HCT116 (cell line): Measurements from ENCODE around the gene GRID2. TPM values are rescaled to one million over a fixed set of nuclear protein-coding genes. Genes with fewer than 3 reads are reported as not detected.

Experiments
- ATAC-seq: fragments of 200-7000 bp; cut with Tn5 transposase; 2 replicates; pipeline ENCODE4 v1.9.1; 2020; ENCODE audit warnings: mild to moderate bottlenecking, moderate library complexity
- BruUV-seq: library from RNA; stranded (reverse); fragments of 400-500 nt; replicated peaks from 2 replicates; lab custom pipeline; 2021; lab: Mats Ljungman, UMichigan
- CTCF ChIA-PET: fragments of 300-600 bp; sonication (Branson Sonifier 250); formaldehyde crosslinking; loops from one replicate; lab custom pipeline; 2021; ENCODE audit warnings: antibody characterized with exemption; lab: Charles Lee
- POLR2A ChIA-PET: fragments of 300-600, 350-600 bp; sonication (Branson Sonifier 250); formaldehyde crosslinking; loops from one replicate; lab custom pipeline; 2021; ENCODE audit warnings: antibody characterized with exemption; lab: Charles Lee
- RAD21 ChIA-PET, 2 experiments: fragments of 300-600 bp; sonication (Branson Sonifier 250); formaldehyde crosslinking; loops; one replicate each; lab custom pipeline; 2023; ENCODE audit warnings: low total read pairs in 2 of 2; ENCODE audit not compliant: uncharacterized antibody in 2 of 2, unreplicated experiment in 2 of 2, low non-redundant PET in 1 of 2; lab: Charles Lee
- DNase-seq: peaks from one replicate; pipeline ENCODE4 v3.0.0-alpha.2; 2010; ENCODE audit warnings: low read depth, low spot score
- H2AFZ ChIP-seq: fragments of 200-600 bp; shearing (Covaris generic), sonication (generic); 2 replicates; pipeline ENCODE4 v1.6.1; 2017; ENCODE audit warnings: low read depth, mixed run types, mixed read lengths, antibody characterized with exemption, low read length; ENCODE audit not compliant: poor library complexity, severe bottlenecking
- H3K27ac ChIP-seq: 2 replicates; pipeline ENCODE4 v1.5.1; 2012; ENCODE audit warnings: low read depth, low read length
- H3K27me3 ChIP-seq: fragments of 200-600 bp; sonication (generic); 2 replicates; pipeline ENCODE4 v1.6.1; 2016; ENCODE audit warnings: mixed run types, low read length, mixed read lengths; ENCODE audit not compliant: insufficient read depth
- H3K36me3 ChIP-seq, 2 experiments: fragments of 200-500 bp in 1 of 2; fragments of 200-600 bp in 1 of 2; sonication (Bioruptor generic) in 1 of 2; sonication (generic) in 1 of 2; 2 replicates each; pipeline versions ENCODE4 v1.5.1 to v1.6.1; 2014 to 2016; ENCODE audit warnings: low read length in 2 of 2, inconsistent platforms in 1 of 2, mixed read lengths in 1 of 2, mixed run types in 1 of 2; ENCODE audit not compliant: insufficient read depth in 2 of 2, control insufficient read depth in 1 of 2
- H3K4me1 ChIP-seq, 2 experiments: fragments of 200-600 bp in 1 of 2; sonication (generic) in 1 of 2; 2 replicates each; pipeline versions ENCODE4 v1.5.1 to v1.6.1; 2012 to 2017; ENCODE audit warnings: low read length in 2 of 2, inconsistent platforms in 1 of 2, mild to moderate bottlenecking in 1 of 2, mixed read lengths in 1 of 2, mixed run types in 1 of 2, moderate library complexity in 1 of 2; ENCODE audit not compliant: insufficient read depth in 2 of 2, control insufficient read depth in 1 of 2
- H3K4me2 ChIP-seq: fragments of 200-600 bp; sonication (generic); 2 replicates; pipeline ENCODE4 v1.6.1; 2017; ENCODE audit warnings: mixed run types, low read length, mixed read lengths
- H3K4me3 ChIP-seq, 2 experiments: fragments of 200-600 bp in 1 of 2; sonication (generic) in 1 of 2; replicated peaks in 1 of 2; 2 replicates each; pipeline ENCODE4 v1.5.1; 2011 to 2016; ENCODE audit warnings: low read length in 2 of 2, control low read depth in 1 of 2, low read depth in 1 of 2, mild to moderate bottlenecking in 1 of 2, mixed read lengths in 1 of 2, mixed run types in 1 of 2
- H3K79me2 ChIP-seq: fragments of 200-600 bp; sonication (generic); 2 replicates; pipeline ENCODE4 v1.6.1; 2017; ENCODE audit warnings: mild to moderate bottlenecking, mixed run types, low read length, moderate library complexity, mixed read lengths; ENCODE audit not compliant: insufficient read depth
- H3K9ac ChIP-seq: fragments of 200-600 bp; sonication (generic); 2 replicates; pipeline ENCODE4 v1.6.1; 2016; ENCODE audit warnings: low read length, mixed read lengths
- H3K9me2 ChIP-seq: fragments of 200-600 bp; sonication (generic), shearing (Covaris generic); 2 replicates; pipeline ENCODE4 v1.6.1; 2017; ENCODE audit warnings: mixed run types, mild to moderate bottlenecking, moderate library complexity; ENCODE audit not compliant: insufficient read depth
- H3K9me3 ChIP-seq, 2 experiments: fragments of 200-500 bp in 1 of 2; fragments of 200-600 bp in 1 of 2; sonication (Bioruptor generic) in 1 of 2; sonication (generic) in 1 of 2; 2 replicates each; pipeline ENCODE4 v1.6.1; 2014 to 2017; ENCODE audit warnings: low read length in 2 of 2, mixed read lengths in 2 of 2, inconsistent platforms in 1 of 2, low read depth in 1 of 2, mild to moderate bottlenecking in 1 of 2, mixed run types in 1 of 2, moderate library complexity in 1 of 2; ENCODE audit not compliant: control insufficient read depth in 1 of 2, insufficient read depth in 1 of 2
- H4K20me1 ChIP-seq: fragments of 200-600 bp; sonication (generic), shearing (Covaris generic); 2 replicates; pipeline ENCODE4 v1.6.1; 2017; ENCODE audit warnings: mixed run types, mild to moderate bottlenecking, moderate library complexity; ENCODE audit not compliant: insufficient read depth
- EZH2phosphoT487 ChIP-seq: fragments of 200-600 bp; IDR thresholded peaks from 2 replicates; pipeline ENCODE4 v1.6.1; 2018; ENCODE audit warnings: antibody characterized with exemption, borderline replicate concordance
- POLR2AphosphoS5 ChIP-seq: IDR thresholded peaks from 2 replicates; pipeline ENCODE4 v1.6.1; 2011; ENCODE audit warnings: mild to moderate bottlenecking, low read depth, low read length, moderate library complexity
- SRF ChIP-seq: IDR thresholded peaks from 2 replicates; pipeline ENCODE4 v1.6.1; 2012; ENCODE audit warnings: low read depth
- intact Hi-C: fragments of 100-400 bp; cut with micrococcal nuclease; formaldehyde crosslinking; loops from 2 replicates; pipeline ENCODE4 v1.10.0; 2022
- total RNA-seq: library from RNA; stranded (reverse); gene quantifications from one replicate; pipeline ENCODE4 v1.2.1, GENCODE V29; 2021; ENCODE audit not compliant: unreplicated experiment
- TF ChIP-seq, protein P1 (sequence below): IDR thresholded peaks from 2 replicates; pipeline ENCODE4 v1.6.1; 2012
- TF ChIP-seq, protein P2 (sequence below): IDR thresholded peaks from 2 replicates; pipeline ENCODE4 v1.6.1; 2012; ENCODE audit warnings: low read depth

The GRID2 gene
- total RNA-seq, 1 experiment from 2014 or later = not detected

DNA sequence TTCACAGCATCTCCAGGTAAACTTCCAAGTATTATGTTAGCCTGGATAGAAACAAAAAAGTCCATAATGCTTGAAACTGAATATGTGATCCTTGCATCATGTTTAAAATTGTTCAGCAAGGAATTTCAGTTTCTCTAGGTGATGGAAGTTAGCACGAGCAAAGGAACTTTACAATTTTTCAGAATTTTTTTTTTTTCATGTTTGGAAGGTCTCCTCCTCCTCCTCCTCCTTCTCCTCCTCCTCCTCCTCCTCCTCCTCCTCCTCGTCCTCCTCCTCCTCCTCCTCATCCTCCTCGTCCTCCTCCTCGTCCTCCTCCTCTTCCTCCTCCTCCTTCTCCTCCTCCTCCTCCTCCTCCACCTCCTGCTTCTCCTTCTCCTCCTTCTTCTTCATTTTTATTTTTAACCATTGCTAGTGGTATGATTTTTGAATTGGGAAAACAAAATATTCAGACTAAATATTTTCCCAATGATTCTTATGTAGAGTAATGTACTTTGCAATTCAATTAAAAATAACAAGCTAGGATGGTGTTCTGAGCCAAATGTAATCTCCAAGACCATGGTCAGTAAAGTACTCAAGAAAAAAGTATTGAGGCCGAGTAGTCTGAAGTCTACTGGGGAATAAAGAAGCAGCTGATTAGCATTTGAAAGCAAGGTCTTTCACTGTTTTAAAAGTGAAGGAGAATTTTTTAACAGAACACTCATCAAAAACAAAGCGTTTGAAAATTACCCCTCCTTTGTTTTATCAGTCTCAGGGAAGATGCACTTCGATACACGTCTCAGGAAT is 1103.9 kb downstream of the GRID2 start:
- ATAC-seq (no peak), DNase-seq (no peak)
- Histone ChIP-seq H3K36me3 (no peaks in the 10 kb centered on the region), H3K27ac (no peak overlapping the region), H3K4me3 (no peak overlapping the region), H3K9me3 (no peaks in the 10 kb centered on the region), H3K4me1 (no peaks in the 10 kb centered on the region), H3K9ac (no peak overlapping the region), H3K27me3 (no peaks in the 10 kb centered on the region), H3K9me2 (no peaks in the 10 kb centered on the region; the same call in 1 of the 2 replicates), H3K79me2 (no peaks in the 10 kb centered on the region), H4K20me1 (no peaks in the 10 kb centered on the region), H3K4me2 (no peak overlapping the region), H2AFZ (no peak overlapping the region)
- ChIA-PET RAD21 (no interaction called here), POLR2A (interaction anchor here (0.8 kb wide), 1 partner anchor 19 kb away, joined by 9 read pairs; no protein-coding TSS in a partner anchor), CTCF (no interaction called here)
- intact Hi-C loops = no loop called here
- TF ChIP-seq POLR2AphosphoS5 = no peak
- TF ChIP-seq, protein P1, sequence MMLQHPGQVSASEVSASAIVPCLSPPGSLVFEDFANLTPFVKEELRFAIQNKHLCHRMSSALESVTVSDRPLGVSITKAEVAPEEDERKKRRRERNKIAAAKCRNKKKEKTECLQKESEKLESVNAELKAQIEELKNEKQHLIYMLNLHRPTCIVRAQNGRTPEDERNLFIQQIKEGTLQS = no peak
- TF ChIP-seq SRF = no peak
- no peak for TF ChIP-seq EZH2phosphoT487
- TF ChIP-seq, protein P2, sequence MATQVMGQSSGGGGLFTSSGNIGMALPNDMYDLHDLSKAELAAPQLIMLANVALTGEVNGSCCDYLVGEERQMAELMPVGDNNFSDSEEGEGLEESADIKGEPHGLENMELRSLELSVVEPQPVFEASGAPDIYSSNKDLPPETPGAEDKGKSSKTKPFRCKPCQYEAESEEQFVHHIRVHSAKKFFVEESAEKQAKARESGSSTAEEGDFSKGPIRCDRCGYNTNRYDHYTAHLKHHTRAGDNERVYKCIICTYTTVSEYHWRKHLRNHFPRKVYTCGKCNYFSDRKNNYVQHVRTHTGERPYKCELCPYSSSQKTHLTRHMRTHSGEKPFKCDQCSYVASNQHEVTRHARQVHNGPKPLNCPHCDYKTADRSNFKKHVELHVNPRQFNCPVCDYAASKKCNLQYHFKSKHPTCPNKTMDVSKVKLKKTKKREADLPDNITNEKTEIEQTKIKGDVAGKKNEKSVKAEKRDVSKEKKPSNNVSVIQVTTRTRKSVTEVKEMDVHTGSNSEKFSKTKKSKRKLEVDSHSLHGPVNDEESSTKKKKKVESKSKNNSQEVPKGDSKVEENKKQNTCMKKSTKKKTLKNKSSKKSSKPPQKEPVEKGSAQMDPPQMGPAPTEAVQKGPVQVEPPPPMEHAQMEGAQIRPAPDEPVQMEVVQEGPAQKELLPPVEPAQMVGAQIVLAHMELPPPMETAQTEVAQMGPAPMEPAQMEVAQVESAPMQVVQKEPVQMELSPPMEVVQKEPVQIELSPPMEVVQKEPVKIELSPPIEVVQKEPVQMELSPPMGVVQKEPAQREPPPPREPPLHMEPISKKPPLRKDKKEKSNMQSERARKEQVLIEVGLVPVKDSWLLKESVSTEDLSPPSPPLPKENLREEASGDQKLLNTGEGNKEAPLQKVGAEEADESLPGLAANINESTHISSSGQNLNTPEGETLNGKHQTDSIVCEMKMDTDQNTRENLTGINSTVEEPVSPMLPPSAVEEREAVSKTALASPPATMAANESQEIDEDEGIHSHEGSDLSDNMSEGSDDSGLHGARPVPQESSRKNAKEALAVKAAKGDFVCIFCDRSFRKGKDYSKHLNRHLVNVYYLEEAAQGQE = no peak
- BruUV-seq = no TSS peak
